Activated CD8-positive, alpha-beta memory T cell treated with anti-CD3 and anti-CD28 coated beads, Interleukin-2, amount 50 U/mL, for 4 hours (primary cell): Measurements from ENCODE around the gene POLDIP3.
A peak's percentile ranks its signal among the peaks of the same experiment; 100 is the strongest.

Source experiments
- DNase-seq: peaks from one replicate; pipeline ENCODE4 v3.0.0-alpha.2; 2020

Gene POLDIP3

GRCh38 chr22:42614312-42615091 lies at the start of gene POLDIP3:
Gene POLDIP3 (minus strand): TSS chr22:42614883. CDS start chr22:42614857, 26 bp downstream.
- DNase-seq = peak; percentile 99

- DNase-seq = peak; percentile 82
Observed at GRCh38 chr22:42661985-42662831, 47.5 kb upstream of the POLDIP3 start.

GRCh38 chr22:42656578-42656977 lies 41.9 kb upstream of the POLDIP3 start:
- no peak for DNase-seq

GRCh38 chr22:42655693-42656092 lies 41.0 kb upstream of the POLDIP3 start:
- DNase-seq = no peak

GRCh38 chr22:42654436-42655073 lies 39.9 kb upstream of the POLDIP3 start:
- DNase-seq = no peak

- DNase-seq = no peak
Observed at GRCh38 chr22:42653999-42654398, 39.3 kb upstream of the POLDIP3 start.

GRCh38 chr22:42651134-42651533 lies 36.5 kb upstream of the POLDIP3 start:
- no peak for DNase-seq

- peak; percentile 77 for DNase-seq
Observed at GRCh38 chr22:42649246-42650099, 34.8 kb upstream of the POLDIP3 start, which contains the start of gene CYB5R3. Gene CYB5R3 (minus strand): TSS chr22:42649392. CDS start chr22:42649315, 77 bp downstream.

- no peak for DNase-seq
Observed at GRCh38 chr22:42648368-42649245, 33.9 kb upstream of the POLDIP3 start.

- no peak for DNase-seq
Observed at GRCh38 chr22:42648017-42648367, 33.3 kb upstream of the POLDIP3 start.

GRCh38 chr22:42646569-42647525 lies 32.2 kb upstream of the POLDIP3 start:
- DNase-seq = no peak

GRCh38 chr22:42645938-42646568 lies 31.4 kb upstream of the POLDIP3 start:
- no peak for DNase-seq

- DNase-seq = no peak
Observed at GRCh38 chr22:42645341-42645937, 30.8 kb upstream of the POLDIP3 start.

- DNase-seq = no peak
Observed at GRCh38 chr22:42644422-42645340, 30.0 kb upstream of the POLDIP3 start.

GRCh38 chr22:42643634-42644421 lies 29.1 kb upstream of the POLDIP3 start:
- no peak for DNase-seq

- DNase-seq = no peak
Observed at GRCh38 chr22:42642806-42643633, 28.3 kb upstream of the POLDIP3 start.
